HEK293 (cell line): ENCODE measurements around the gene FMNL1.
A peak's percentile ranks its signal among the peaks of the same experiment; 100 is the strongest.

Experiments used
- CTCF ChIA-PET: fragments of 350-600 bp; formaldehyde crosslinking; extraction: SDS; loops from one replicate; lab custom pipeline; 2021; ENCODE audit warnings: antibody characterized with exemption; lab: Yijun Ruan, JAX
- POLR2A ChIA-PET: fragments of 300-600 bp; formaldehyde crosslinking; extraction: SDS; loops from one replicate; lab custom pipeline; 2020; ENCODE audit warnings: antibody characterized with exemption, inconsistent platforms; lab: Yijun Ruan, JAX
- H3K27ac ChIP-seq: fragments of 200-500 bp; sonication (Bioruptor generic); 2 replicates; pipeline ENCODE4 v1.5.1; 2014; ENCODE audit warnings: low read depth, low read length, control low read depth, inconsistent platforms; ENCODE audit errors: extremely low read depth
- H3K36me3 ChIP-seq, 2 experiments: fragments of 200-500 bp in 1 of 2; sonication (Bioruptor generic) in 1 of 2; 1 replicate in 1 of 2; 2 replicates in 1 of 2; pipeline ENCODE4 v1.5.1; 2014 to 2017; ENCODE audit warnings: inconsistent platforms in 2 of 2, low read length in 2 of 2; ENCODE audit not compliant: control insufficient read depth in 2 of 2, insufficient read depth in 1 of 2
- H3K4me1 ChIP-seq: fragments of 200-500 bp; sonication (Bioruptor generic); 2 replicates; pipeline ENCODE4 v1.5.1; 2014; ENCODE audit warnings: mild to moderate bottlenecking, low read length, inconsistent platforms; ENCODE audit not compliant: control insufficient read depth, insufficient read depth
- H3K4me3 ChIP-seq: 2 replicates; pipeline ENCODE4 v1.5.1; 2011; ENCODE audit warnings: low read depth, mild to moderate bottlenecking, control low read depth, low read length, moderate library complexity
- H3K9me3 ChIP-seq: fragments of 200-500 bp; sonication (Bioruptor generic); 2 replicates; pipeline ENCODE4 v1.5.1; 2014; ENCODE audit warnings: low read depth, low read length, inconsistent platforms; ENCODE audit not compliant: control insufficient read depth, insufficient read depth
- FEZF1 ChIP-seq: fragments of 450-650 bp; formaldehyde crosslinking; IDR thresholded peaks from 2 replicates; pipeline ENCODE4 v1.5.1; 2016; ENCODE audit warnings: missing biosample characterization, missing genetic modification characterization
- KLF17 ChIP-seq: fragments of 450-650 bp; formaldehyde crosslinking; IDR thresholded peaks from 2 replicates; pipeline ENCODE4 v1.5.1; 2016; ENCODE audit warnings: missing biosample characterization, missing genetic modification characterization
- PRDM1 ChIP-seq: fragments of 450-650 bp; formaldehyde crosslinking; IDR thresholded peaks from 2 replicates; pipeline ENCODE4; 2016; ENCODE audit warnings: missing biosample characterization, missing genetic modification characterization
- SCRT2 ChIP-seq: fragments of 450-650 bp; formaldehyde crosslinking; IDR thresholded peaks from 2 replicates; pipeline ENCODE4 v1.5.1; 2016; ENCODE audit warnings: missing biosample characterization, missing genetic modification characterization
- ZBTB17 ChIP-seq: fragments of 450-650 bp; formaldehyde crosslinking; IDR thresholded peaks from 2 replicates; pipeline ENCODE4 v1.5.1; 2016; ENCODE audit warnings: missing biosample characterization, missing genetic modification characterization
- ZFP3 ChIP-seq: fragments of 450-650 bp; formaldehyde crosslinking; IDR thresholded peaks from 2 replicates; pipeline ENCODE4 v1.5.1; 2016; ENCODE audit warnings: low read depth, missing biosample characterization, missing genetic modification characterization
- ZNF10 ChIP-seq: fragments of 450-650 bp; formaldehyde crosslinking; IDR thresholded peaks from 2 replicates; pipeline ENCODE4 v1.5.1; 2017; ENCODE audit warnings: missing biosample characterization, missing genetic modification characterization
- ZNF112 ChIP-seq: fragments of 450-650 bp; formaldehyde crosslinking; IDR thresholded peaks from 2 replicates; pipeline ENCODE4 v1.5.0; 2017; ENCODE audit warnings: missing biosample characterization, missing genetic modification characterization
- ZNF155 ChIP-seq: fragments of 450-650 bp; formaldehyde crosslinking; IDR thresholded peaks from 2 replicates; pipeline ENCODE4 v1.5.1; 2016; ENCODE audit warnings: missing biosample characterization, missing genetic modification characterization
- ZNF174 ChIP-seq: fragments of 450-650 bp; formaldehyde crosslinking; IDR thresholded peaks from 2 replicates; pipeline ENCODE4 v1.5.0; 2017; ENCODE audit warnings: missing biosample characterization, mild to moderate bottlenecking, missing genetic modification characterization
- ZNF223 ChIP-seq: fragments of 450-650 bp; formaldehyde crosslinking; IDR thresholded peaks from 2 replicates; pipeline ENCODE4 v1.5.1; 2016; ENCODE audit warnings: missing biosample characterization, missing genetic modification characterization
- ZNF280C ChIP-seq: fragments of 450-650 bp; formaldehyde crosslinking; IDR thresholded peaks from 2 replicates; pipeline ENCODE4 v1.5.1; 2016; ENCODE audit warnings: missing biosample characterization, missing genetic modification characterization
- ZNF311 ChIP-seq: fragments of 450-650 bp; formaldehyde crosslinking; IDR thresholded peaks from 2 replicates; pipeline ENCODE4 v1.5.1; 2017; ENCODE audit warnings: missing biosample characterization, missing genetic modification characterization, borderline replicate concordance
- ZNF324 ChIP-seq: fragments of 450-650 bp; formaldehyde crosslinking; IDR thresholded peaks from 2 replicates; pipeline ENCODE4 v1.5.1; 2016; ENCODE audit warnings: missing biosample characterization, missing genetic modification characterization
- ZNF514 ChIP-seq: fragments of 450-650 bp; formaldehyde crosslinking; IDR thresholded peaks from 2 replicates; pipeline ENCODE4 v1.5.1; 2016; ENCODE audit warnings: missing biosample characterization, missing genetic modification characterization
- ZNF521 ChIP-seq: fragments of 450-650 bp; formaldehyde crosslinking; IDR thresholded peaks from 2 replicates; pipeline ENCODE4 v1.5.1; 2017; ENCODE audit warnings: missing biosample characterization, mild to moderate bottlenecking, missing genetic modification characterization
- ZNF549 ChIP-seq: fragments of 450-650 bp; IDR thresholded peaks from 2 replicates; pipeline ENCODE4 v1.5.1; 2018; ENCODE audit warnings: missing biosample characterization, missing genetic modification characterization, mild to moderate bottlenecking, inconsistent platforms, moderate library complexity
- ZNF600 ChIP-seq: fragments of 450-650 bp; formaldehyde crosslinking; IDR thresholded peaks from 2 replicates; pipeline ENCODE4 v1.5.1; 2016; ENCODE audit warnings: missing biosample characterization, missing genetic modification characterization
- ZNF624 ChIP-seq: fragments of 450-650 bp; formaldehyde crosslinking; IDR thresholded peaks from 2 replicates; pipeline ENCODE4 v1.5.1; 2017; ENCODE audit warnings: missing biosample characterization, missing genetic modification characterization
- ZNF664 ChIP-seq: fragments of 450-650 bp; formaldehyde crosslinking; IDR thresholded peaks from 2 replicates; pipeline ENCODE4 v1.5.1; 2016; ENCODE audit warnings: missing biosample characterization, missing genetic modification characterization
- ZSCAN16 ChIP-seq: fragments of 450-650 bp; formaldehyde crosslinking; IDR thresholded peaks from 2 replicates; pipeline ENCODE4 v1.5.1; 2016; ENCODE audit warnings: missing biosample characterization, missing genetic modification characterization
- ZSCAN5A ChIP-seq: fragments of 450-650 bp; formaldehyde crosslinking; IDR thresholded peaks from 2 replicates; pipeline ENCODE4 v1.5.1; 2016; ENCODE audit warnings: missing biosample characterization, missing genetic modification characterization
- TF ChIP-seq, protein P1 (sequence below): fragments of 450-650 bp; formaldehyde crosslinking; optimal IDR thresholded peaks from 2 replicates; pipeline ENCODE3; 2016; ENCODE audit warnings: missing biosample characterization, mild to moderate bottlenecking, missing genetic modification characterization
- TF ChIP-seq, protein P2 (sequence below): fragments of 450-650 bp; formaldehyde crosslinking; IDR thresholded peaks from 2 replicates; pipeline ENCODE4 v1.5.1; 2017; ENCODE audit warnings: missing biosample characterization, missing genetic modification characterization
- TF ChIP-seq, protein P3 (sequence below): fragments of 450-650 bp; formaldehyde crosslinking; IDR thresholded peaks from 2 replicates; pipeline ENCODE4 v1.5.1; 2017; ENCODE audit warnings: missing biosample characterization, missing genetic modification characterization

The FMNL1 gene

GRCh38 chr17:45235416-45236281 is 14.0 kb downstream of the FMNL1 start (continued):
- TF ChIP-seq, protein P1, sequence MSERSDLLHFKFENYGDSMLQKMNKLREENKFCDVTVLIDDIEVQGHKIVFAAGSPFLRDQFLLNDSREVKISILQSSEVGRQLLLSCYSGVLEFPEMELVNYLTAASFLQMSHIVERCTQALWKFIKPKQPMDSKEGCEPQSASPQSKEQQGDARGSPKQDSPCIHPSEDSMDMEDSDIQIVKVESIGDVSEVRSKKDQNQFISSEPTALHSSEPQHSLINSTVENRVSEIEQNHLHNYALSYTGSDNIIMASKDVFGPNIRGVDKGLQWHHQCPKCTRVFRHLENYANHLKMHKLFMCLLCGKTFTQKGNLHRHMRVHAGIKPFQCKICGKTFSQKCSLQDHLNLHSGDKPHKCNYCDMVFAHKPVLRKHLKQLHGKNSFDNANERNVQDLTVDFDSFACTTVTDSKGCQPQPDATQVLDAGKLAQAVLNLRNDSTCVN (tag by site-specific recombination): no peak
- TF ChIP-seq ZFP3 (tag by site-specific recombination) (no peak), ZBTB17 (tag by site-specific recombination) (0 out of 2 replicates have a peak, but pooled peaks have one; percentile 15), SCRT2 (tag by site-specific recombination) (no peak), ZNF155 (tag by site-specific recombination) (no peak)

- Histone ChIP-seq H3K4me1 (no peaks in the 10 kb centered on the region), H3K9me3 (no peaks in the 10 kb centered on the region), H3K36me3 (no peaks in the 10 kb centered on the region), H3K27ac (no peak overlapping the region), H3K4me3 (no peak overlapping the region)
- no peak for TF ChIP-seq ZNF10 (tag by site-specific recombination)
- TF ChIP-seq ZNF174 (tag by site-specific recombination): no peak
- TF ChIP-seq ZSCAN16 (tag by site-specific recombination): no peak
- no peak for TF ChIP-seq ZNF223 (tag by site-specific recombination)
- no peak for TF ChIP-seq ZSCAN5A (tag by site-specific recombination)
- TF ChIP-seq, protein P2, sequence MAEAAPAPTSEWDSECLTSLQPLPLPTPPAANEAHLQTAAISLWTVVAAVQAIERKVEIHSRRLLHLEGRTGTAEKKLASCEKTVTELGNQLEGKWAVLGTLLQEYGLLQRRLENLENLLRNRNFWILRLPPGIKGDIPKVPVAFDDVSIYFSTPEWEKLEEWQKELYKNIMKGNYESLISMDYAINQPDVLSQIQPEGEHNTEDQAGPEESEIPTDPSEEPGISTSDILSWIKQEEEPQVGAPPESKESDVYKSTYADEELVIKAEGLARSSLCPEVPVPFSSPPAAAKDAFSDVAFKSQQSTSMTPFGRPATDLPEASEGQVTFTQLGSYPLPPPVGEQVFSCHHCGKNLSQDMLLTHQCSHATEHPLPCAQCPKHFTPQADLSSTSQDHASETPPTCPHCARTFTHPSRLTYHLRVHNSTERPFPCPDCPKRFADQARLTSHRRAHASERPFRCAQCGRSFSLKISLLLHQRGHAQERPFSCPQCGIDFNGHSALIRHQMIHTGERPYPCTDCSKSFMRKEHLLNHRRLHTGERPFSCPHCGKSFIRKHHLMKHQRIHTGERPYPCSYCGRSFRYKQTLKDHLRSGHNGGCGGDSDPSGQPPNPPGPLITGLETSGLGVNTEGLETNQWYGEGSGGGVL (tag by site-specific recombination): no peak
- TF ChIP-seq, protein P3, sequence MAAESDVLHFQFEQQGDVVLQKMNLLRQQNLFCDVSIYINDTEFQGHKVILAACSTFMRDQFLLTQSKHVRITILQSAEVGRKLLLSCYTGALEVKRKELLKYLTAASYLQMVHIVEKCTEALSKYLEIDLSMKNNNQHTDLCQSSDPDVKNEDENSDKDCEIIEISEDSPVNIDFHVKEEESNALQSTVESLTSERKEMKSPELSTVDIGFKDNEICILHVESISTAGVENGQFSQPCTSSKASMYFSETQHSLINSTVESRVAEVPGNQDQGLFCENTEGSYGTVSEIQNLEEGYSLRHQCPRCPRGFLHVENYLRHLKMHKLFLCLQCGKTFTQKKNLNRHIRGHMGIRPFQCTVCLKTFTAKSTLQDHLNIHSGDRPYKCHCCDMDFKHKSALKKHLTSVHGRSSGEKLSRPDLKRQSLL (tag by site-specific recombination): no peak
- no peak for TF ChIP-seq ZNF311
- TF ChIP-seq ZNF549: no peak
- no peak for TF ChIP-seq ZNF600 (tag by site-specific recombination)
- POLR2A ChIA-PET: interaction anchor here (0.9 to 1.5 kb wide), 3 partner anchors 17 to 88 kb away, joined by 4 to 6 read pairs (median 4); partner anchors contain the start of genes HEXIM1 and HEXIM2
- CTCF ChIA-PET: interaction anchor here (0.6 to 11.7 kb wide), 34 partner anchors 10 to 396 kb away, joined by 3 to 192 read pairs (median 6); partner anchors contain the start of genes ACBD4, FMNL1 and HEXIM1
Observed at GRCh38 chr17:45236282-45236606, 14.6 kb downstream of the FMNL1 start.

DNA sequence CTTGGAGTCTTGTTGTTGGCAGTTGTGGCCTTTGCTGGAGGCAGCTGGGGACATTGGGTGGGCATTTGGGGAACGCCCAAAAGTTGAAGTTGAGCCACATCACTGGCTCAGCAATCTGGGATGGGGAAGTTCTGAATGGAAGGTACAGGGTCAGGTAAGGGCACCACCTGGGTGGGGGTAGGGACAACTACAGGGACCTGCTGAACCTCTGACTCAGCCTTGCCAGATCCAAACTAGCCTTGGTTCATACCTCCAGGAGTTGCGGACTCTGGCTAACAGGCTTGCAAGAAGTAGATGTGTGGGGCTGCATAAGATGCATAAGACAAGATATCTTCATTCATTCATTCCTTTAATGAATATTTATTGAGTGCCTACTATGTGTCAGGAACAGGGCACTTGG is 16.0 kb downstream of the FMNL1 start:
- ChIA-PET CTCF (interaction anchor here (1.0 to 11.7 kb wide), 3 partner anchors 8 to 18 kb away, joined by 3 to 192 read pairs (median 37); partner anchors contain the start of gene FMNL1), POLR2A (no interaction called here)
- H3K4me3 ChIP-seq: no peak overlapping the region
- no peaks in the 10 kb centered on the region for H3K36me3 ChIP-seq
- no peak overlapping the region for H3K27ac ChIP-seq
- H3K9me3 ChIP-seq: no peaks in the 10 kb centered on the region
- no peaks in the 10 kb centered on the region for H3K4me1 ChIP-seq
- TF ChIP-seq ZNF112 (tag by site-specific recombination): no peak
- TF ChIP-seq ZNF280C (tag by site-specific recombination): no peak
- TF ChIP-seq ZNF664 (tag by site-specific recombination): no peak
- no peak for TF ChIP-seq ZNF324 (tag by site-specific recombination)
- TF ChIP-seq KLF17 (tag by site-specific recombination): no peak
- no peak for TF ChIP-seq PRDM1 (tag by site-specific recombination)
- no peak for TF ChIP-seq ZNF514
- no peak for TF ChIP-seq ZNF521 (tag by site-specific recombination)
- no peak for TF ChIP-seq ZNF624 (tag by site-specific recombination)
- no peak for TF ChIP-seq ZFP3 (tag by site-specific recombination)
- no peak for TF ChIP-seq FEZF1 (tag by site-specific recombination)
